Uterus (tissue), 2 donors: ENCODE data around the gene CPSF3.

Experiments used
- POLR2A ChIP-seq, 2 donors: fragments of 450-650 bp; IDR thresholded peaks; one replicate each; pipeline ENCODE4 v1.6.1; 2016; ENCODE audit warnings: antibody characterized with exemption in 2 of 2, mild to moderate bottlenecking in 1 of 2, moderate library complexity in 1 of 2
- TF ChIP-seq, protein P1 (sequence below), 4 experiments: fragments of 200-600 bp in 2 of 4; fragments of 450-650 bp in 2 of 4; sonication (generic) in 2 of 4; IDR thresholded peaks; one replicate each; pipeline ENCODE4 v1.5.1; 2016 to 2019; ENCODE audit warnings: antibody characterized with exemption in 4 of 4, mild to moderate bottlenecking in 2 of 4, moderate library complexity in 1 of 4

DNA sequence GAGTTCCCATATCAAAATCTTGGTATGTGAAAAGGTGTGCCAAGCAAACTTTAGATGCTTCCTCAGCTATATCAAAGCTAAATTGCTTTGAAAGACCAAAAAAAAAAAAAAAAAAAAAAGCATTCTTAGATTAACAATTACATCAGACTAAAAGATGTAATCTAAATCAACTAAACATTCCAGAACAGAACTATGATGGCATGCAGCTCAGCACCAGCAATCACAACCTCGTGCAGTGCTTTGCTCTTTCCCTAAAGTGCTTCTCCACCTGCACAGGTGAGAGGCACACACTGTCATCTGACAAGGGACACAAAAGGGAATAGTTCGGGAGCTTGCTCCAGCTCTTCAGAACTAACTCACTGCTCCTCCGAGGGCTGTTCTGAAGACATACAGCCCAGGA is 94.7 kb downstream of the CPSF3 start:
- TF ChIP-seq, protein P1, sequence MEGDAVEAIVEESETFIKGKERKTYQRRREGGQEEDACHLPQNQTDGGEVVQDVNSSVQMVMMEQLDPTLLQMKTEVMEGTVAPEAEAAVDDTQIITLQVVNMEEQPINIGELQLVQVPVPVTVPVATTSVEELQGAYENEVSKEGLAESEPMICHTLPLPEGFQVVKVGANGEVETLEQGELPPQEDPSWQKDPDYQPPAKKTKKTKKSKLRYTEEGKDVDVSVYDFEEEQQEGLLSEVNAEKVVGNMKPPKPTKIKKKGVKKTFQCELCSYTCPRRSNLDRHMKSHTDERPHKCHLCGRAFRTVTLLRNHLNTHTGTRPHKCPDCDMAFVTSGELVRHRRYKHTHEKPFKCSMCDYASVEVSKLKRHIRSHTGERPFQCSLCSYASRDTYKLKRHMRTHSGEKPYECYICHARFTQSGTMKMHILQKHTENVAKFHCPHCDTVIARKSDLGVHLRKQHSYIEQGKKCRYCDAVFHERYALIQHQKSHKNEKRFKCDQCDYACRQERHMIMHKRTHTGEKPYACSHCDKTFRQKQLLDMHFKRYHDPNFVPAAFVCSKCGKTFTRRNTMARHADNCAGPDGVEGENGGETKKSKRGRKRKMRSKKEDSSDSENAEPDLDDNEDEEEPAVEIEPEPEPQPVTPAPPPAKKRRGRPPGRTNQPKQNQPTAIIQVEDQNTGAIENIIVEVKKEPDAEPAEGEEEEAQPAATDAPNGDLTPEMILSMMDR (IDR thresholded peaks at IDR 0.05): no peak
- no peak for TF ChIP-seq POLR2A (IDR thresholded peaks at IDR 0.05)
